Mucosa of descending colon (tissue), 3 donors: ENCODE results near the gene RIN3. TPM values are rescaled to one million over a fixed set of nuclear protein-coding genes. Genes with fewer than 3 reads are reported as not detected.

Experiments
- ATAC-seq: fragments of 200-7000 bp; cut with Tn5 transposase; one replicate; pipeline ENCODE4 v1.9.1; 2020; ENCODE audit warnings: mild to moderate bottlenecking, moderate library complexity
- DNase-seq, 3 donors: peaks; one replicate each; pipeline ENCODE4 v3.0.0-alpha.2; 2020
- H3K36me3 ChIP-seq: fragments of 200-600 bp; one replicate; pipeline ENCODE4 v1.8.0; 2021; ENCODE audit warnings: low read depth, mild to moderate bottlenecking
- H3K4me1 ChIP-seq: fragments of 200-600 bp; one replicate; pipeline ENCODE4 v1.8.0; 2021; ENCODE audit warnings: low read depth, mild to moderate bottlenecking
- H3K4me3 ChIP-seq: fragments of 200-600 bp; one replicate; pipeline ENCODE4 v1.8.0; 2021; ENCODE audit warnings: mild to moderate bottlenecking
- H3K9me3 ChIP-seq: fragments of 200-600 bp; one replicate; pipeline ENCODE4 v1.8.0; 2021; ENCODE audit warnings: mild to moderate bottlenecking
- intact Hi-C, 2 donors: fragments of 100-400 bp; cut with DNase I in 1 of 2; cut with micrococcal nuclease in 1 of 2; formaldehyde crosslinking; loops; one replicate each; pipeline versions ENCODE4 v1.11.0 to v1.11.1; 2022; cut with DNase I, micrococcal nuclease
- total RNA-seq, 3 donors: library from RNA; stranded (reverse); fragmentation: NEBNext Ultra II Directional in 2 of 3; extraction: Animal tissue kit (Norgen Biotek cat#: 25700) in 2 of 3; gene quantifications; one replicate each; pipeline versions ENCODE4 v1.2.1 to v1.2.4, GENCODE V29; 2021 to 2023
- TF ChIP-seq, protein P1 (sequence below): fragments of 200-600 bp; IDR thresholded peaks from one replicate; pipeline ENCODE4 v1.8.0; 2022; ENCODE audit warnings: antibody characterized with exemption, mild to moderate bottlenecking
- donor health status: DM: no; HTN: no; CAD: no; lungs with moderate emphysema.
- donor health status: DM: no; HTN: no; CAD: no.
- donor health status: DM: no; HTN: yes; CAD: no.

Gene RIN3
- total RNA-seq, 3 donors from 2014 or later = 26.2 to 51.0 (median 32.9) TPM

DNA sequence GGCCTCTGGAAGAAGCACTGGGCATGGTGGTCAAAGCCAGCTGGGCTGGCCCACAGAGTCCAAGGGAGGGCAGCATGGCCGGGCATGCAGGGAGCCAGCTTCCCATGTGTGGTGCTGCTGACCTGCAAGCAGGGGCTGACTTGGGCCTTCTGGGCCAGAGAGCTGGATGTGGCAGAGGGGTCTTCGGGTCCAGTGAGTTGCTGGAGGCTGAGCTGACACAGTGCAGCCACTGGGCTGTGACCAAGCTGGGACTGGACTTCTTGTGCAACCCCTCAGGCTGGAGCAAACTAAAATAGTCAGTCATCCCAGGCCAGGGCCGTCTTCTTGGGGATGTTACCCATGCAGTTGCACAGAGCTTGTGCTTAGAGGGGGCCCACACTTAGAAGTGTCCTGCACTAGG is 7.3 kb upstream of the RIN3 start:
- Histone ChIP-seq H3K36me3 (no peaks in the 10 kb centered on the region), H3K4me3 (no peak overlapping the region), H3K9me3 (no peaks in the 10 kb centered on the region), H3K4me1 (peaks cover 9% of the 10 kb centered on the region)
- DNase-seq (peak in 1 of 3 donors; percentile 32), ATAC-seq (no peak)
- TF ChIP-seq, protein P1, sequence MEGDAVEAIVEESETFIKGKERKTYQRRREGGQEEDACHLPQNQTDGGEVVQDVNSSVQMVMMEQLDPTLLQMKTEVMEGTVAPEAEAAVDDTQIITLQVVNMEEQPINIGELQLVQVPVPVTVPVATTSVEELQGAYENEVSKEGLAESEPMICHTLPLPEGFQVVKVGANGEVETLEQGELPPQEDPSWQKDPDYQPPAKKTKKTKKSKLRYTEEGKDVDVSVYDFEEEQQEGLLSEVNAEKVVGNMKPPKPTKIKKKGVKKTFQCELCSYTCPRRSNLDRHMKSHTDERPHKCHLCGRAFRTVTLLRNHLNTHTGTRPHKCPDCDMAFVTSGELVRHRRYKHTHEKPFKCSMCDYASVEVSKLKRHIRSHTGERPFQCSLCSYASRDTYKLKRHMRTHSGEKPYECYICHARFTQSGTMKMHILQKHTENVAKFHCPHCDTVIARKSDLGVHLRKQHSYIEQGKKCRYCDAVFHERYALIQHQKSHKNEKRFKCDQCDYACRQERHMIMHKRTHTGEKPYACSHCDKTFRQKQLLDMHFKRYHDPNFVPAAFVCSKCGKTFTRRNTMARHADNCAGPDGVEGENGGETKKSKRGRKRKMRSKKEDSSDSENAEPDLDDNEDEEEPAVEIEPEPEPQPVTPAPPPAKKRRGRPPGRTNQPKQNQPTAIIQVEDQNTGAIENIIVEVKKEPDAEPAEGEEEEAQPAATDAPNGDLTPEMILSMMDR = no peak
- intact Hi-C loops = no loop called here

DNA sequence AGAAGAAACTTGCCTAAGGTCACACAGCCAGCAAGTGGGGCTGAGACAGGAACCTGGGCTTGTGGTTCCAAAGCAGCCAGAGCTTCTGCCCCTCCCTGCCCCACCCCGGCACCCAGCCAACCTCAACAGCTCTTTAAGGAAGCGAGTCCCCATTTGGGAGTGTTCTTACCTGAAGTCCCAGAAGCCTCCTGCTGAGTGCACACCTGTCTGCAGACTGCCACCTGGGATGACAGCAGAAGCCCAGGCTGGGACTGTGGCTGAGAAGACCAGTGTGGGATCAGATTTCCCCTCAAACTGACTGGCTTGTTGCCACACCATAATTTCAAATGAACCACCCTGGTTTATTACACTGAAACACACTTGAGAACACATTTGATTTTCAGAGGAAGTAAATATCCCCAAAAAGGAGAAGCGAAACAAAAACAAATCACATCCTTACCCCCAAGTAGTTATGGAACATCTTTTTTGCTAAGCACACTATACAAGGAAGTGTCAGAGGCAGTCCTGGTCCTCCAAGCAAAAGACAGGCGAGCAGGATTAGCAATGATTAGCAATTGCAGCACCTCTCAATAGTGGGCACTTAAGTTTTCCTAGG is 6.3 kb upstream of the RIN3 start:
- H3K9me3 ChIP-seq = no peaks in the 10 kb centered on the region
- H3K4me3 ChIP-seq = no peak overlapping the region
- peak; percentile 88 for ATAC-seq
- DNase-seq = peak; percentile 89 to 93 (median 90)
- H3K36me3 ChIP-seq = no peaks in the 10 kb centered on the region
- intact Hi-C loops = no loop called here
- TF ChIP-seq, protein P1 = no peak
- H3K4me1 ChIP-seq = peaks cover 11% of the 10 kb centered on the region

DNA sequence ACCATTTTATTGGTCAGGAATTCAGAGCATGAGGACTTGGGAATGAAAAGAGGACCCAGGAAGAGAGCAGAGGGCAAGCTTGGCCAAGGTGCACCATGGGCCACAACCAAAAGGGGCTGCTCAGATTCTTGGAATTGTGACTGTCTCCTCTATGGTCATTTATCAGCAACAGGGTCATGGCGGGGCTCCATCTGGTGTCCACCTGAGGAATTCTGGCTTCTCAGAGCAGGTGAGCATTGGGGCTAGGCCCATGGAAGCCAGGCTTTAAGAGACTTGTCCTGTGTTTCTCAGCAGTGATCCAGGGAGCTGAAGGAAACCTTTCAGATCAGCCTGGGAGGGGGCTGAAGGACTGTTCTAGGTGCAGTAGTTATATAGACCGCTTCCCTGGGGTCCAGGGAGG is 2.6 kb upstream of the RIN3 start:
- intact Hi-C loops = no loop called here
- TF ChIP-seq, protein P1 = no peak
- peak in 2 of 3 donors; percentile 37 to 48 for DNase-seq
- no peak for ATAC-seq
- H3K9me3 ChIP-seq = no peaks in the 10 kb centered on the region
- peaks cover 11% of the 10 kb centered on the region for H3K4me1 ChIP-seq
- no peak overlapping the region for H3K4me3 ChIP-seq
- no peaks in the 10 kb centered on the region for H3K36me3 ChIP-seq

DNA sequence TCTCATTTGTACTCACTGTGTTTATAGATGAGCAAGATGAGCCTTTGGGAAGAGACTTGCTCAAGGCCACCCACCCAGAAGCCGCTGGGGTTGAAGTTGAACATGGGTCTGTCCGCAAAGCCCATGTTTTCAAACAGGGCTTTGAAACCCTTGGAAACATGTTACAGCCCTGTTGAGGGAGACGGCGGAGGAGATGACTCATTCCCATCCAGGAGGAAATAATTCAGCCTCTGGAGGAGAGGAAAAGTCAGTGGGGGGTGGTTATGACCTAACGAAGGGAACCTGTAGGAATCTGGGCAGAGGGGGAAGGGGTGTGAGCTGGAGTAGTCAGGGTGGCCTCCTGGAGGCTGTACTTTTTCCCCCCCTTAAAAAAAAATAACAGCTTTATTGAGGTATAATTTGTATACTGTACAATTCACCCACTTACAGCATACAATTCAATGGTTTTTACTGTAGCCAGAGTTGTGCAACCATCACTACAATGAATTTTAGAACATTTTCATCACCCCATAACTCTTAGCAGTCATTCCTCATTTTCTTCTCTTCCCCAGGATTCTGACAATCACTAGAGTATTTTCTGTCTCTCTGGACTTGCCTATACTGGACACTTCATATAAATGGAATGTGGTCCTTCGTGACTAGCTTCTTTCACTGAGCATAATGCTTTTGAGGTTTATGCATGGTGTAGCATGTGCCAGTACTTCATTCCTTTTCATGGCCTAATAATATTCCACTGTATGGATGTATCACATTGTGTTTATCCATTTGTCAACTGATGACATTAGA is 1.9 kb upstream of the RIN3 start:
- TF ChIP-seq, protein P1 = no peak
- Histone ChIP-seq H3K9me3 (no peaks in the 10 kb centered on the region), H3K4me1 (peaks cover 9% of the 10 kb centered on the region), H3K4me3 (no peak overlapping the region), H3K36me3 (no peaks in the 10 kb centered on the region)
- DNase-seq = peak in 2 of 3 donors; percentile 43 to 52
- peak; percentile 60 for ATAC-seq
- intact Hi-C loops = no loop called here

DNA sequence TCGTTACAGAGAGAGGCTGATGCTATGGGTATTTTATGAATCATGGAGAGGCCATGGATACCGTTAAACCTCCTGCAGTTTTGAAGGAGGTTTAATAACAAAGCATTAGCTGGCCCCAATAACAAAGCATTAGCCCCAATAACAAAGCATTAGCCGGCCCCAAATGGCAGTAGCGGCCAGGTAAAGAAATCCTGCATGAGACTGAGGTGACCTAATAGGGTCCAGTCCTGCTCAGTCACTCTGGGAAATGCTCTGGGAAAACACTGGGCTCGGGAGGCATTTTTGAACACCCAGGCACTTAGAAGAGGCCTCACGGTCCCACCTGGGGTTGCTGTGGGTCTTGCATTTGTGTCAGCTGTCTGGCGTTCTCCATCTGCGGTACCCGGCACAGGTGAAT is 776 bp upstream of the RIN3 start:
- TF ChIP-seq, protein P1 = no peak

More for the DNA sequence above, 776 bp upstream of the RIN3 start:
- intact Hi-C loops = no loop called here
- Histone ChIP-seq H3K4me3 (no peak overlapping the region), H3K36me3 (no peaks in the 10 kb centered on the region), H3K4me1 (peaks cover 5% of the 10 kb centered on the region), H3K9me3 (no peaks in the 10 kb centered on the region)
- DNase-seq (no peak), ATAC-seq (no peak)
